HG02840 (cell line): ENCODE results near the gene CACNA2D3.

Source experiments
- ATAC-seq: cut with Tn5 transposase; IDR thresholded peaks from one replicate; pipeline ENCODE4 v1.9.1; 2021; ENCODE audit warnings: mild to moderate bottlenecking, moderate library complexity, moderate number of reproducible peaks; ENCODE audit not compliant: unreplicated experiment, low FRiP score

Gene CACNA2D3

GRCh38 chr3:54126551-54126950 is 4.2 kb downstream of the CACNA2D3 start:
- ATAC-seq = no peak

- no peak for ATAC-seq
Measured at GRCh38 chr3:54127499-54128056, 5.2 kb downstream of the CACNA2D3 start.

- no peak for ATAC-seq
Measured at GRCh38 chr3:54131026-54131605, 8.8 kb downstream of the CACNA2D3 start.

GRCh38 chr3:54131890-54132289 is 9.5 kb downstream of the CACNA2D3 start:
- no peak for ATAC-seq

GRCh38 chr3:54132685-54133084 is 10.3 kb downstream of the CACNA2D3 start:
- no peak for ATAC-seq

- no peak for ATAC-seq
Measured at GRCh38 chr3:54133196-54133595, 10.8 kb downstream of the CACNA2D3 start.

GRCh38 chr3:54134155-54134554 is 11.8 kb downstream of the CACNA2D3 start:
- ATAC-seq = no peak

- no peak for ATAC-seq
Measured at GRCh38 chr3:54134713-54135112, 12.4 kb downstream of the CACNA2D3 start.

- ATAC-seq = no peak
Measured at GRCh38 chr3:54137311-54137710, 15.0 kb downstream of the CACNA2D3 start.

GRCh38 chr3:54138937-54139547 is 16.7 kb downstream of the CACNA2D3 start:
- no peak for ATAC-seq

- ATAC-seq = no peak
Measured at GRCh38 chr3:54139630-54140029, 17.3 kb downstream of the CACNA2D3 start.

GRCh38 chr3:54144284-54144683 is 21.9 kb downstream of the CACNA2D3 start:
- no peak for ATAC-seq

GRCh38 chr3:54146506-54147239 is 24.3 kb downstream of the CACNA2D3 start:
- ATAC-seq = no peak

GRCh38 chr3:54150864-54151467 is 28.6 kb downstream of the CACNA2D3 start:
- ATAC-seq = no peak

GRCh38 chr3:54153477-54153876 is 31.1 kb downstream of the CACNA2D3 start:
- ATAC-seq = no peak

- no peak for ATAC-seq
Measured at GRCh38 chr3:54157860-54158259, 35.5 kb downstream of the CACNA2D3 start.

- ATAC-seq = no peak
Measured at GRCh38 chr3:54159917-54160316, 37.6 kb downstream of the CACNA2D3 start.

- no peak for ATAC-seq
Measured at GRCh38 chr3:54163441-54163840, 41.1 kb downstream of the CACNA2D3 start.

GRCh38 chr3:54164192-54164975 is 42.0 kb downstream of the CACNA2D3 start:
- ATAC-seq = no peak

GRCh38 chr3:54165865-54166264 is 43.5 kb downstream of the CACNA2D3 start:
- no peak for ATAC-seq
